ENCODE measurements around the gene ADD2.

Gene ADD2

GRCh38 chr2:70703900-70704549, 64.0 kb downstream of the ADD2 start:
- no peak for DNase-seq (ENCODE audit: low read depth in 2 of 2)

- no peak for DNase-seq (ENCODE audit: low read depth in 2 of 2)
Observed at GRCh38 chr2:70702711-70703395, 65.1 kb downstream of the ADD2 start.

GRCh38 chr2:70698847-70699246, 69.2 kb downstream of the ADD2 start:
- no peak for DNase-seq (ENCODE audit: low read depth in 2 of 2)

- DNase-seq (ENCODE audit: low read depth in 2 of 2) = no peak
Observed at GRCh38 chr2:70697603-70698383, 70.2 kb downstream of the ADD2 start.

GRCh38 chr2:70696142-70696541, 71.9 kb downstream of the ADD2 start:
- DNase-seq (ENCODE audit: low read depth in 2 of 2) = no peak

GRCh38 chr2:70692256-70692655, 75.7 kb downstream of the ADD2 start:
- DNase-seq (ENCODE audit: low read depth in 2 of 2) = no peak

GRCh38 chr2:70691497-70692140, 76.4 kb downstream of the ADD2 start:
- DNase-seq (ENCODE audit: low read depth in 2 of 2) = no peak

GRCh38 chr2:70690846-70691245, 77.2 kb downstream of the ADD2 start:
- no peak for DNase-seq (ENCODE audit: low read depth in 2 of 2)

GRCh38 chr2:70688427-70688826, 79.6 kb downstream of the ADD2 start:
- DNase-seq (ENCODE audit: low read depth in 2 of 2) = no peak

GRCh38 chr2:70687461-70687795, 80.6 kb downstream of the ADD2 start:
- no peak for DNase-seq (ENCODE audit: low read depth in 2 of 2)

GRCh38 chr2:70686577-70687460, 81.2 kb downstream of the ADD2 start:
- DNase-seq (ENCODE audit: low read depth in 2 of 2) = peak in 1 of 2 donors; percentile 7

- no peak for DNase-seq (ENCODE audit: low read depth in 2 of 2)
Observed at GRCh38 chr2:70685771-70686171, 82.2 kb downstream of the ADD2 start.

GRCh38 chr2:70684846-70685622, 83.0 kb downstream of the ADD2 start:
- DNase-seq (ENCODE audit: low read depth in 2 of 2) = no peak

- DNase-seq (ENCODE audit: low read depth in 2 of 2) = no peak
Observed at GRCh38 chr2:70683455-70683854, 84.5 kb downstream of the ADD2 start.

- no peak for DNase-seq (ENCODE audit: low read depth in 2 of 2)
Observed at GRCh38 chr2:70680735-70681134, 87.3 kb downstream of the ADD2 start.

- no peak for DNase-seq (ENCODE audit: low read depth in 2 of 2)
Observed at GRCh38 chr2:70679259-70679658, 88.7 kb downstream of the ADD2 start.

GRCh38 chr2:70678576-70679143, 89.3 kb downstream of the ADD2 start:
- no peak for DNase-seq (ENCODE audit: low read depth in 2 of 2)

- no peak for DNase-seq (ENCODE audit: low read depth in 2 of 2)
Observed at GRCh38 chr2:70676301-70677035, 91.5 kb downstream of the ADD2 start.

- DNase-seq (ENCODE audit: low read depth in 2 of 2) = no peak
Observed at GRCh38 chr2:70675862-70676261, 92.1 kb downstream of the ADD2 start.
